Right forelimb (tissue), 1 donor: ENCODE results near the gene SPANXN3.
"Not testable (repeated sequence)": the region's sequence is repeated elsewhere in the genome, so short reads cannot be mapped to it uniquely, and the experiment has no call there.

Source experiments
- DNase-seq: peaks from one replicate; pipeline ENCODE4 v3.0.0-alpha.2; 2018

SPANXN3 gene

GRCh38 chrX:143517375-143517774 is at the start of gene SPANXN3:
SPANXN3 (minus strand) TSS chrX:143517475; CDS start chrX:143517391, 84 bp downstream.
- not testable (repeated sequence) for DNase-seq

DNA sequence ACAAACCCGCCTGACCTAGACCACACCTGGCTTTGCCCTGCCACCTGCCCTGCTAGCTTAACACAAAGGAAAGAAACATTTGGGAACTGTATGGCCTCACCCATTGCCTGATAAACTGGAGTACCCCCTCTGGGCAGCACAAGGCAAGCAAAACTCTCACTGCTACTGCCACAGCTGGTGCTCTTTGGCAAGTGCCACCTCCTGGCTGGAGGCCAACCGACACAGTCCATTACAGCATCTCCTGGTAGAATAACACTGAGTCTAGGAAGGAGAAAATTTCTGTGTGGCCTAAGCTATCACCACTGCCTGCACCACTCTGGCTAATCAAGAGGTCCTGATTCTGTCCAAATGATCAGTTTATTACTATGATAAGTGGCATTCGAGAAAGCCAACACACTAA is 18.9 kb upstream of the SPANXN3 start:
- peak; percentile 45 for DNase-seq

GRCh38 chrX:143502196-143502595 is 15.1 kb downstream of the SPANXN3 start:
- not testable (repeated sequence) for DNase-seq

DNA sequence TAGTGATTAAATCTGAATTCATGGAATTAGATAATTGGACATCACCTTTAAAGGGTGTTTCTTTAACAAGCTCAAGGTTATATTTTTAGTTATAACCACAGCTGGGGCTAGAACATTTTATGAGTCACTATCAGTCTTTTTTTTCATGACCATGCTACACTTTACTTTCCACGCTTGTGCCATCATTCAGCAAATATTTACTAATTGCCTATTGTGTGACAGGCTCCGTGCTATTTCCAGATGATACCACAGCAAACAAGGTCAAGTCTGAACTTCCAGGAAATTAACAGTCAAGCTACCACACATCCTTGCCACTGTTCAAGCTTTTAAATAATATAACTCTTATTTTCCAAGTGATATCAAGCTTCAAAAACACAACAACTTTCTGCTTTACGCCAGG is 16.5 kb downstream of the SPANXN3 start:
- DNase-seq = no peak

DNA sequence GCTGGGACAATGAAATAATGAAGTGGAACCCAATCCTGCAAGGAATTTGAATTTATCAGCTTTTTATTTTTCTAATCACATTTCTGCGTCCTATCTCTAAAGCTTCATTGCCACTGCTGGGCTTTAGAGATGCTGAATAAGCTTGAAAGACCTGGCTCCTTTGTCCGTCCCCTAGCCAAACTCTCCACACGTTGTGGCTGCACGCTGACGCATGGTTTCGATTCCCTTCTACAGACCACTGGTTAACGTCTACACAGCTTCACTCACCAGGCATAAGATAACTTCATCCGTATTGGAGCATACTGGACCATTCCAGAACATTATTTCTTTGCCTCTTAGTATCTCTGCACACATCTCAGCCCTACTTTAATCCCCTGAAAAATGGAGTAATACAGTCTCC is 31.2 kb downstream of the SPANXN3 start:
- DNase-seq = no peak

GRCh38 chrX:143476751-143477150 is 40.5 kb downstream of the SPANXN3 start:
- no peak for DNase-seq

- DNase-seq = no peak
These were observed 44.8 kb downstream of the SPANXN3 start for GRCh38 chrX:143472347-143472938.

GRCh38 chrX:143466130-143466529 is 51.1 kb downstream of the SPANXN3 start:
- DNase-seq = no peak

DNA sequence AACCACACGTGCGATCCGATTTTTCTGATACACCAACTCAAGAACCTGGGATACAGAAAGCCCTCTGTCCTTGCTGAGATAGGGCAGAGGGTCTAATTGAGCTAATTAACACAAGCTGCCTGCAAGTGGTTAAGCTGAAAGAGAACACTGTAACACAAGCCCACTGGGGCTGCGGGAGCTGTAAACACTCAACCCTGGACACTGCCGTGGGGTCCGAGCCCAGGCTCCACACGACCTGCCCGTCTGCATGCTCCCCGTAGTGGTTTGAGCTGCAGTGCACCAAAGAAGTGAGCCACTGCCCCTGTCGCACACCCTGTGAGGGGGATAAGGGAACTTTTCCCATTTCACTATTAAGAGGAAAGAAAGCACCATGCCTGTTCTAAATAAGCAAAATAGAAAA is 54.6 kb downstream of the SPANXN3 start:
- DNase-seq = no peak

DNA sequence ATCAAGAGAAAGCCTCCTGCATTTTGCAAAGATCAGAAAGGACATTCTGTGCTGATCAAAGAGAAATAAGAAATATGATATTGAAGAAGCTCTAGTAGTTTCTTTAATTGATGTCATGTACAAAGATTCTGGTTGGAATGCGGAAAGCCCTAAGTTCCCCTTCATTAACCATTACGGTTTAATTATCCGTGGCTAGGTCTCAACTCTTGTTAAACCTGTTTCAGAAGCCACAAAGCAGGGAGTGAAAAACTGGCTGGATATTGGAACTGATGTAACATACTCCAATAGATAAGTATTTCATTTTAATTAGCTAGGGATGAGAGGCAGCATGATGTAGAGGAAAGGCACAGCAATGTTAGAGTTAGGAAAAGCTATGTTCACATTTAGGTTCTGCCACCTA is 55.7 kb downstream of the SPANXN3 start:
- no peak for DNase-seq
